GM21528 (cell line): ENCODE measurements around the gene SDSL.

Experiments used
- ATAC-seq: cut with Tn5 transposase; IDR thresholded peaks from one replicate; pipeline ENCODE4 v1.9.1; 2021; ENCODE audit warnings: mild to moderate bottlenecking, moderate library complexity; ENCODE audit not compliant: unreplicated experiment, low FRiP score

SDSL gene

GRCh38 chr12:113395119-113395518 lies 27.1 kb upstream of the SDSL start:
- ATAC-seq = no peak

- ATAC-seq = no peak
Measured at GRCh38 chr12:113396200-113396599, 26.0 kb upstream of the SDSL start.

DNA sequence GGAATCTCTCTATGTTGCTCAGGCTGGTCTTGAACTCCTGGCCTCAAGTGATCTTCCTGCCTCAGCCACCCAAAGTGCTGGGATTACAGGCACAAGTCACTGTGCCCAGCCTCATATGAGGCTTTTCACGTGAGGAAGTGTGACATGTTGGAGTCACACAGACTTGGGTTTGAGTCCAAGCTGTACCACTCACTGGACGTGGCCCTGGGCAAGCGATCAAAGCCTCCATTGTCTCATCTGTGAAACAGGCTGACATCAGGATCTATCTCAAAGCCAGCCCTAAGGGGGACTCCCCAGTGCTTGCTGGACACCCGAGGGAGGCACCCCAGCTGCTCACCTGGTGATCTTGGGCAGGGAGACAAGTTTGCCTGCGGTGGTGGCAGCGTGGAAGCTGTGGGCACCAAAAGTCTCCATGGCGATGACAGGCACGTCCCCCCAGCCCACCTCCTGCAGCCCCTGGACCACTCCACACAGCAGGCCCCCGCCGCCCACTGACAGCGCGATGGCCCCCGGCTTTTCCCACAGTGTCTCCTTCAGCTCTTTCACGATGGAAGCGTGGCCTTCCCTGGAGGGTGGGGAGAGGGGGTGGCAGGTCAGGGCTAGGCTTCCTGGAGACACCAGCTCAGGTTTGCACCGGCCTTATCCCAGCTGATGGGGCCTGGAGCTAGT lies 25.2 kb upstream of the SDSL start:
- no peak for ATAC-seq

DNA sequence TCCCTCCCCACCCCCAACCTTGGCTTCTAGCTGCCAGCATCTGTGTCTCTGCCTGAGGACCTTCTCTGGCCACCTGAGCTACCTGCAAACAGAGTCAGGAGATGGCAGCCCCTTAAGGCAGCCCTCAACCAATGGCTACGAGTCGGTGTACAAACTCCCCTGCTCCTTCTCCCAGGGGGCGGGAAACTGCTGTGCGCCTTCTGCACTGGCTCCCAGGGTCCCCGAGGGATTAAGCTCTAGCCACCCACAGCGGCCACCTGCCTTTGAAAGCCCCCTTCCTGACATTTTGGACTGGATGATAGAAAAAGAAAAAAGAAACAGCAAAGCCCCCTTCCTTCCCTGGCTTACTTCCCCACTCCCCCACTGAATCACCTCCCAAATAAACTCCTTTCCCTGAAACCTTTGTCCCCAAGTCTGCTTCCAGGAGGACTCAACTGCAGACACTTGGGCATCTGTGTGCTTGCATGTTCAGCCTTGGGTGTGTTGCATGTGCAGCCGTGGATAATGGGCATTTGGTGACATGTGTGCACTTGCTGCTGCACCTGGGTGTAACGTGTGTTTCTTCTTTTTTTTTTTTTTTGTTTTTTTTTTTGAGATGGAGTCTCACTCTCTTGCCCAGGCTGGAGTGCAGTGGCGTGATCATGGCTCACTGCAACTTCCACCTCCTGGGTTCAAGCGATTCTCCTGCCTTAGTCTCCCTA lies 24.5 kb upstream of the SDSL start:
- ATAC-seq = no peak

DNA sequence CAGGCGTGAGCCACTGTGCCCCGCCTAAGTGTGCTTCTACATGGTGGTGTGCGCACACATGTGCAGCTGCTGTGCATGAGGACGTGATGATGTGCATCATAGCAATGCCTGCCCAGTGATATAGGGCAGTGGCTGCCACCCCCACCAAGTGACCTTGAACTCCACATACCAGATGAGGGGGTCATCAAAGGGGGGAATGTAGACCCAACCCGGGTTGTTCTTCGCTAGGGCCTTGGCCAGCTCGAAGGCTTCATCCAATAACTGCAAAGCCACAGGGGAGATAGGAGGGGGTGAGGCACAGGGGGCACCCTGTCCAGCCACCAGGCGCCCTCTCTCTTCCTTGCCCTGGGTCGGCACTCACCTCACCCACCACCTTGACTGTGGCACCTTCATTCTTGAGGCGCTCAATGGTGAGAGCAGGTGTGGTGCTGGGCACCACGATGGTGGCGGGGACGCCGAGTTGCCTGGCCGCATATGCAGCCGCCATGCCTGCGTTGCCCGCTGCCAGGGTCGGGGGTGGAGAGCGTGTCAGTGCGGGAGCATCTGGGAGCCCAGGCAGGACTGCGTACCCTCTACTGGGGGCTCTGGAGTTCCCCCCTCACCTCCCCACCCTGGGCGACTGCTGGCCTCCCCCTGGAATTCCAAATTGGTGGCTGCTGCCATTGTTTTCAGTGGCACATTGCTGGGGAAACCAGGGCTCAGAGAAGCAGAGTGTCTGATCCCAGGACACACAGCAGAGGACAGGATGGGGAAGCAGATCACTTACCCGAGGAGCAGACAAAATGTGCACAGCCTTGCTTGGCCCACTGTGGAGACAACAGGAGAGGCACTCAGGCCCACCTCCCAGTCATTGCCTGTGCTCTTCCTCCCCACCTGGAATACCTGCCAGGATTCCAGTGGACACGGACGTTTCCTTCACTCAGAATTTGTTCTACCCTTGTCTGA lies 23.6 kb upstream of the SDSL start:
- ATAC-seq = no peak

- ATAC-seq = no peak
Measured at GRCh38 chr12:113399490-113399889, 22.7 kb upstream of the SDSL start.

- no peak for ATAC-seq
Measured at GRCh38 chr12:113400362-113400761, 21.8 kb upstream of the SDSL start.

- no peak for ATAC-seq
Measured at GRCh38 chr12:113401066-113402000, 20.8 kb upstream of the SDSL start.

GRCh38 chr12:113402586-113403260 lies 19.5 kb upstream of the SDSL start:
- no peak for ATAC-seq

DNA sequence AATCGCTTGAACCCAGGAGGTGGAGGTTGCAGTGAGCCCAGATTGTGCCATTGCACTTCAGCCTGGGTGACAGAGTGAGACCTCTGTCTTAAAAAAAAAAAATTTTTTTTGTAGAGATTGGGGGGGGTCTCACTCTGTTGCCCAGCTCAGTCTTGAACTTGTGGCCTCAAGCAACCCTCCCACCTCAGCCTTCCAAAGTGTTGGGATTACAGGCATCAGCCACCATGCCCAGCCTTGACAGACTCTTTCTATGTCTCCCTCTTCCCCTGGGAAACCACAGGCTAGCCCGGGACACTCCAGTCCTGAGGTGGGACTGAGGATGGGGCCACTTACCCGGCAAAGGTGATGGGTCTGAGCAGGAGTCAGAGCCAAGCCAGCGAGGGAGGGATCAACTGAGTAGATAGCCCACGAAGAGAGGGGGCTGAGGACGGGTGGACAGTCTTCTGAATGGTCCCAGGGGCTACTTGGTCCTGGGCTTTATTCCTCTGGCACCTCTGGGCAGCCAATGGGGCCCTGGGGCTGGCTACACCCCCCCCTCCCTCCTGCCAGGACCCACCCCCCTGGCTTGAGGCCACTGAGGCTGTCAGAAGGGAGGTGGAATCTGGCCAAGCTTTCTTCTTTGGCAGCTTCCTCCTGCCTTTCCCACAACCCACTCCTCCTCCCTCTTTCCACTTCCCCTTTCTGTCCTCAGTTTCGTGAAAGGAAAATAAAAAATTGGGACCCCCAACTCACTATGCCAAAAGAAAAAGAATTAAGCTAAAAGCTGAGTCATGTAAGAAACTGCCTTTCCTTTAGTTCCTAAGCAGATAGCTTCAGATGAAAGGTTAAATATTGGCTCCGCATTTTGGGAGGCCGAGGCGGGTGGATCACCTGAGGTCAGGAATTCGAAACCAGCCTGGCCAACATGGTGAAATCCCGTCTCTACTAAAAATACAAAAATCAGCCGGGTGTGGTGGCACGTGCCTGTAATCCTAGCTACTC lies 18.5 kb upstream of the SDSL start, which contains the start of gene SDS:
Gene SDS (minus strand): TSS at position 453 of the 981 bp plus-strand sequence. CDS start 4,179 bp downstream, outside the sequence.
- no peak for ATAC-seq

- ATAC-seq = no peak
Measured at GRCh38 chr12:113405694-113406093, 16.5 kb upstream of the SDSL start.

- ATAC-seq = no peak
Measured at GRCh38 chr12:113407931-113408600, 14.1 kb upstream of the SDSL start.

DNA sequence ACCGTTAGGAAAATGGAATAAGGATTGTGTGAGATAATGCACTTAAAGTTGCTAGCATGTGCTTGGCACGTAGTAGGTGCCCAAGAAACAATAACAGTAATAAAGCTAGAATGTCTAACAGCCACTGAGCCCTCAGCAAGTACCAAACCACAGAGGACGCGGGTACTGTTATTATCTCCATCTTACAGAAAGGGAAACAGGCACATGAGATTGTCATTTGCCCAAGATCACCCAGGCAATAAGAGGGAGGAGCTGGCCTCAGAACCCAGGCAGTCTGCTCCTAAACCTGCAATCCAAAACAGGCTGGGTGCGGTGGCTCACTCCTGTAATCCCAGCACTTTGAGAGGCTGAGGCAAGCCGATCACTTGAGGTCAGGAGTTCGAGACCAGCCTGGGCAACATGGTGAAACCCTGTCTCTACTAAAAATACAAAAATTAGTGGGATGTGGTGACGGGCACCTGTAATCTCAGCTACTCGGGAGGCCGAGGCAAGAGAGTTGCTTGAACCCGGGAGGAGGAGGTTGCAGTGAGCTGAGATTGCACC lies 13.4 kb upstream of the SDSL start:
- ATAC-seq = no peak

GRCh38 chr12:113409462-113410124 lies 12.6 kb upstream of the SDSL start:
- ATAC-seq = no peak

GRCh38 chr12:113413488-113413939 lies 8.7 kb upstream of the SDSL start:
- ATAC-seq = no peak

- ATAC-seq = no peak
Measured at GRCh38 chr12:113414519-113415038, 7.6 kb upstream of the SDSL start.
